A549 (cell line): ENCODE results near the gene CAMTA1.

ENCODE experiments used
- CTCF ChIP-seq: fragments of >200 bp; sonication (Bioruptor Twin); formaldehyde crosslinking; IDR thresholded peaks from 3 replicates; pipeline ENCODE4 v1.5.1; 2016
- EHMT2 ChIP-seq: fragments of 200-600 bp; sonication (generic); IDR thresholded peaks from 2 replicates; pipeline ENCODE4 v1.6.1; 2016; ENCODE audit warnings: antibody characterized with exemption, low read depth, mild to moderate bottlenecking, moderate library complexity
- EP300 ChIP-seq, 2 experiments: fragments of >200 bp; sonication (Bioruptor Twin); formaldehyde crosslinking; IDR thresholded peaks; 2 replicates in 1 of 2; 3 replicates in 1 of 2; pipeline ENCODE4 v1.6.1; 2016 to 2017
- FOXS1 ChIP-seq: fragments of 250-450 bp; sonication (Bioruptor Pico); IDR thresholded peaks from 2 replicates; pipeline ENCODE4 v1.5.0; 2020; ENCODE audit warnings: mild to moderate bottlenecking, moderate library complexity
- HMGXB4 ChIP-seq: fragments of 250-450 bp; sonication (Bioruptor Pico); IDR thresholded peaks from 2 replicates; pipeline ENCODE4 v1.5.0; 2021; ENCODE audit warnings: mild to moderate bottlenecking, moderate library complexity, borderline replicate concordance
- JUN ChIP-seq, 2 experiments: fragments of >200 bp; sonication (Bioruptor Twin); formaldehyde crosslinking; IDR thresholded peaks; 2 replicates in 1 of 2; 3 replicates in 1 of 2; pipeline ENCODE4 v1.6.1; 2016 to 2017
- MAX ChIP-seq: IDR thresholded peaks from 2 replicates; pipeline ENCODE4 v1.6.1; 2012
- NFE2L2 ChIP-seq: fragments of 150-350 bp; conservative IDR thresholded peaks from 2 replicates; pipeline ENCODE4 v1.6.1; 2014; ENCODE audit warnings: low read length
- NPAS2 ChIP-seq: fragments of 250-450 bp; sonication (Bioruptor Pico); IDR thresholded peaks from 2 replicates; pipeline ENCODE4 v1.8.0; 2022; ENCODE audit warnings: mild to moderate bottlenecking, moderate library complexity, borderline replicate concordance
- PHF8 ChIP-seq: fragments of 200-600 bp; sonication (generic); IDR thresholded peaks from 2 replicates; pipeline ENCODE4 v1.6.1; 2016; ENCODE audit warnings: low read depth, mild to moderate bottlenecking, antibody characterized with exemption, moderate library complexity, borderline replicate concordance
- POLR2A ChIP-seq: IDR thresholded peaks from 2 replicates; pipeline ENCODE4 v1.6.1; 2012; ENCODE audit warnings: mild to moderate bottlenecking, low read length
- SMC3 ChIP-seq: fragments of >200 bp; sonication (Bioruptor Twin); formaldehyde crosslinking; IDR thresholded peaks from 3 replicates; pipeline ENCODE4 v1.6.1; 2018; ENCODE audit warnings: inconsistent platforms
- ZFP36 ChIP-seq: fragments of 450-650 bp; IDR thresholded peaks from 2 replicates; pipeline ENCODE4 v1.6.1; 2014; ENCODE audit warnings: borderline replicate concordance; ENCODE audit not compliant: partially characterized antibody

GRCh38 chr1:7178741-7179140, 393.5 kb downstream of the CAMTA1 start:
- TF ChIP-seq CTCF (no peak), MAX (no peak), PHF8 (no peak), EHMT2 (no peak), EP300 (IDR thresholded peaks at IDR 0.05) (no peak), HMGXB4 (CRISPR knock-in tag) (no peak), POLR2A (no peak), ZFP36 (no peak), SMC3 (no peak), JUN (IDR thresholded peaks at IDR 0.05) (no peak), NFE2L2 (no peak), NPAS2 (CRISPR knock-in tag) (no peak), FOXS1 (no peak)
